Lower leg skin (tissue), 3 donors: ENCODE results near the gene MT1F.

Source experiments
- POLR2A ChIP-seq, 2 donors: fragments of 450-650 bp; IDR thresholded peaks; one replicate each; pipeline ENCODE4 v1.6.1; 2016 to 2017; ENCODE audit warnings: antibody characterized with exemption in 2 of 2, mild to moderate bottlenecking in 1 of 2, moderate library complexity in 1 of 2
- TF ChIP-seq, protein P1 (sequence below), 3 donors: fragments of 450-650 bp; IDR thresholded peaks; one replicate each; pipeline ENCODE4 v1.5.1; 2016; ENCODE audit warnings: antibody characterized with exemption in 3 of 3, mild to moderate bottlenecking in 3 of 3, moderate library complexity in 2 of 3

DNA sequence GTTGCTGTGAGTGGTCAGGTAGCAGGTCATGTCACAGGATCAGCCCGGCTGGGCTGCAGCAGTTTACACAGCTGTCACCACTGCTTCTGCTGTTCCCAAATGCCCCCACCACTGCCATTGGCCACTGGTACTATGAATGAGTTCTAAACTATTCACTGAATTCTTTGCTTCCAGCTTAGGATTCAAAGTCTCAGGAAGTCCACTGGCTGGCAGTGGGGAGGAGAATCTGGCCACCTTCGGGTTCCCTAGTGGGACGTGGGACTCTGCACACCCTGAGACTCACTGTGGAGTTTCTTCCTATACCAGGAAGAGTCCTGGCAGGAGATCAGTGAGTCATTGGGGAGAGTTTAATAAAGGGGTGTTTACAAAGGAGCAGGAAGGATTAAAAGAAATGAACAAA is 31.4 kb downstream of the MT1F start:
- TF ChIP-seq, protein P1, sequence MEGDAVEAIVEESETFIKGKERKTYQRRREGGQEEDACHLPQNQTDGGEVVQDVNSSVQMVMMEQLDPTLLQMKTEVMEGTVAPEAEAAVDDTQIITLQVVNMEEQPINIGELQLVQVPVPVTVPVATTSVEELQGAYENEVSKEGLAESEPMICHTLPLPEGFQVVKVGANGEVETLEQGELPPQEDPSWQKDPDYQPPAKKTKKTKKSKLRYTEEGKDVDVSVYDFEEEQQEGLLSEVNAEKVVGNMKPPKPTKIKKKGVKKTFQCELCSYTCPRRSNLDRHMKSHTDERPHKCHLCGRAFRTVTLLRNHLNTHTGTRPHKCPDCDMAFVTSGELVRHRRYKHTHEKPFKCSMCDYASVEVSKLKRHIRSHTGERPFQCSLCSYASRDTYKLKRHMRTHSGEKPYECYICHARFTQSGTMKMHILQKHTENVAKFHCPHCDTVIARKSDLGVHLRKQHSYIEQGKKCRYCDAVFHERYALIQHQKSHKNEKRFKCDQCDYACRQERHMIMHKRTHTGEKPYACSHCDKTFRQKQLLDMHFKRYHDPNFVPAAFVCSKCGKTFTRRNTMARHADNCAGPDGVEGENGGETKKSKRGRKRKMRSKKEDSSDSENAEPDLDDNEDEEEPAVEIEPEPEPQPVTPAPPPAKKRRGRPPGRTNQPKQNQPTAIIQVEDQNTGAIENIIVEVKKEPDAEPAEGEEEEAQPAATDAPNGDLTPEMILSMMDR (IDR thresholded peaks at IDR 0.05) = no peak
- TF ChIP-seq POLR2A (IDR thresholded peaks at IDR 0.05) = no peak
